SH-SY5Y (cell line): ENCODE results near the gene CHD2.

Source experiments
- GATA2 ChIP-seq: IDR thresholded peaks from 2 replicates; pipeline ENCODE4 v1.6.1; 2011; ENCODE audit warnings: mild to moderate bottlenecking, low read depth, low read length
- GATA3 ChIP-seq: IDR thresholded peaks from 2 replicates; pipeline ENCODE4 v1.6.1; 2011; ENCODE audit warnings: low read depth, mild to moderate bottlenecking, low read length, moderate library complexity

DNA sequence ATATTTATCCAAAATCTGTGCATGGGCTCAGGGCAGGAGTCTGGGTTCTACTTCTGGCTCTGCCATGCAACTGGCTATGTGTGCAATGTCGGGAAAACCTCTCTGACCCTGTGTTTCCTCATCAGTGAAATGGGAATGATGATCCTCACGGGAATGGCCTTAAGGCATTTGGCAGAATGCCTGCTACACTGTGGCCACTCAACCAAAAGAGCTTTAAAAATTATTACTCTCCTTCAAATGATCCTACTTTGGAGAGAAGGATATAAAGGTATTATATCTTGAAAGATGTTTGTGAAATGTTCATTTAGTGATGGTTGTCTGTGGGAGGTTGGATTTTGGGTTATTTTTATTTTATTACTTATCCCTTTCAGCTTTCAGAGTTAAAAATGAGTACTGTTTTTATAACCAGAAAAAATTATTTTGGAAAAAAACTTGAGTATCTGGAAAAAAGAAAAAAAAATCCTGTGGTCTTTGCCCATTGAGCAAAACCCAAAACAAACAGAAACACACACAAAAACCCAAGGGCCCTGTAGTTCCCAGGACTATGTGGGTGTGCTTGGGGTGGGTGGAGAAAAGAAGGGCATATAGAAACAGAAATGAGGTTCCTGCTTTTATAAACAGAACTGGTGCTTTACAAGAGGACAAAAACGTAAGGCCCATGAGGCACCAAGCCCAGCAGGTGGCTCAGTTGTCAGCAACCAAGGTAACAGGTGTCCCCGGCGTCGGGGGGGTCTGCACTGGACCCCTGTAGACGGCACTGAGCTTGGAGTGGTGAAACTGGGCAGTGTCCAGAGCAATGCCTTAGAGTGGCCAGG is 166.9 kb downstream of the CHD2 start:
- no peak for TF ChIP-seq GATA2
- TF ChIP-seq GATA3 = no peak
